HepG2 (cell line): ENCODE data around the gene TCERG1L. TPM values are rescaled to one million over a fixed set of nuclear protein-coding genes. Genes with fewer than 3 reads are reported as not detected.

Experiments
- ATAC-seq: fragments of 200-7000 bp; cut with Tn5 transposase; 3 replicates; pipeline ENCODE4 v1.9.1; 2020; ENCODE audit warnings: mild to moderate bottlenecking, moderate library complexity
- BruUV-seq: library from RNA; stranded (reverse); fragments of 400-500 nt; replicated peaks from 2 replicates; lab custom pipeline; 2021; lab: Mats Ljungman, UMichigan
- CTCF ChIA-PET: fragments of 300-600 bp; formaldehyde crosslinking; extraction: SDS; loops from one replicate; lab custom pipeline; 2021; ENCODE audit warnings: low total read pairs, inconsistent platforms, low intra/inter-chr PET ratio; lab: Yijun Ruan, JAX
- POLR2A ChIA-PET: fragments of 350-600 bp; sonication (Branson Sonifier 250); formaldehyde crosslinking; loops from one replicate; lab custom pipeline; 2020; ENCODE audit warnings: antibody characterized with exemption, inconsistent platforms; lab: Yijun Ruan, JAX
- DNase-seq: peaks from one replicate; pipeline ENCODE4 v3.0.0-alpha.2; 2015; ENCODE audit warnings: low spot score
- FAIRE-seq: peaks from 3 replicates; lab custom pipeline; 2011; peaks lifted over from hg19 to GRCh38; lab: Jason Lieb, UNC
- H2AFZ ChIP-seq: one replicate; pipeline ENCODE4 v1.6.1; 2011; ENCODE audit warnings: low read length, inconsistent platforms
- H3K27ac ChIP-seq: fragments of 300-600 bp; 3 replicates; pipeline ENCODE4 v1.8.0; 2011; ENCODE audit warnings: mixed run types, mild to moderate bottlenecking, mixed read lengths, low read length, inconsistent platforms; ENCODE audit not compliant: insufficient read depth; ENCODE audit errors: extremely low read length
- H3K27me3 ChIP-seq, 2 experiments: fragments of 200-600 bp in 1 of 2; 2 replicates in 1 of 2; 3 replicates in 1 of 2; pipeline versions ENCODE4 v1.6.0 to v1.8.0; 2011; ENCODE audit warnings: low read length in 2 of 2, mild to moderate bottlenecking in 2 of 2, moderate library complexity in 2 of 2, inconsistent platforms in 1 of 2; ENCODE audit not compliant: insufficient read depth in 2 of 2, control insufficient read depth in 1 of 2
- H3K36me3 ChIP-seq, 2 experiments: fragments of 200-600 bp in 1 of 2; replicated peaks in 1 of 2; 2 replicates in 1 of 2; 3 replicates in 1 of 2; pipeline versions ENCODE4 v1.5.1 to v1.8.0; 2011; ENCODE audit warnings: low read length in 2 of 2, inconsistent platforms in 1 of 2; ENCODE audit not compliant: insufficient read depth in 2 of 2, control insufficient read depth in 1 of 2
- H3K4me1 ChIP-seq: 2 replicates; pipeline ENCODE4 v1.5.1; 2012; ENCODE audit warnings: low read length, inconsistent platforms; ENCODE audit not compliant: insufficient read depth
- H3K4me2 ChIP-seq: 2 replicates; pipeline ENCODE4 v1.6.0; 2011; ENCODE audit warnings: low read depth, low read length, inconsistent platforms
- H3K4me3 ChIP-seq, 3 experiments: fragments of 200-600 bp in 1 of 3; sonication (generic), shearing (Covaris generic) in 1 of 3; replicated peaks in 1 of 3; 2 replicates each; pipeline ENCODE4 v1.5.1; 2011 to 2016; ENCODE audit warnings: low read length in 3 of 3, inconsistent platforms in 2 of 3, low read depth in 2 of 3, mild to moderate bottlenecking in 2 of 3, control low read depth in 1 of 3, mixed read lengths in 1 of 3; ENCODE audit not compliant: insufficient read depth in 1 of 3
- H3K79me2 ChIP-seq: one replicate; pipeline ENCODE4 v1.6.1; 2011; ENCODE audit warnings: low read length, inconsistent platforms; ENCODE audit not compliant: insufficient read depth
- H3K9ac ChIP-seq: 2 replicates; pipeline ENCODE4 v1.6.0; 2011; ENCODE audit warnings: mild to moderate bottlenecking, low read depth, low read length, inconsistent platforms; ENCODE audit not compliant: insufficient read depth
- H3K9me3 ChIP-seq: 2 replicates; pipeline ENCODE4 v1.5.1; 2012; ENCODE audit warnings: mild to moderate bottlenecking, low read length
- H4K20me1 ChIP-seq: 2 replicates; pipeline ENCODE4 v1.6.0; 2011; ENCODE audit warnings: inconsistent platforms, mild to moderate bottlenecking, low read length, moderate library complexity; ENCODE audit not compliant: insufficient read depth
- ETS1 ChIP-seq: sonication (generic); formaldehyde crosslinking; IDR thresholded peaks from 2 replicates; pipeline ENCODE4 v1.4.0; 2020; ENCODE audit warnings: missing genetic modification reagents
- RFX3 ChIP-seq: IDR thresholded peaks from 2 replicates; pipeline ENCODE4 v1.6.1; 2016; ENCODE audit warnings: missing biosample characterization, missing genetic modification reagents
- ZNF770 ChIP-seq: sonication (generic); formaldehyde crosslinking; IDR thresholded peaks from 2 replicates; pipeline ENCODE4 v1.5.0; 2020; ENCODE audit warnings: mild to moderate bottlenecking, missing genetic modification reagents
- WGBS: methylation state at CpG from one replicate; pipeline ENCODE4 v1.1.6; 2017; ENCODE audit warnings: low lambda C conversion rate; 5-methylcytosine and 5-hydroxymethylcytosine counted together
- in situ Hi-C: cut with HindIII; loops from 2 replicates; pipeline ENCODE4 v1.10.0; 2017; ENCODE audit warnings: low pct_unique_long_range_greater_than_20kb; ENCODE audit not compliant: extremely low pct_ligation_motif_present
- intact Hi-C: fragments of 100-400 bp; cut with micrococcal nuclease; formaldehyde crosslinking; loops from one replicate; pipeline ENCODE4 v1.10.0; 2022; ENCODE audit not compliant: unreplicated experiment
- polyA plus RNA-seq, 8 experiments: library from polyadenylated mRNA; depleted of rRNA in 3 of 8; stranded (reverse) in 7 of 8; unstranded in 1 of 8; fragments of >200 nt; fragmentation: Illumina TruSeq in 4 of 8; extraction: Trizol in 4 of 8; gene quantifications; 2 replicates each; pipeline versions ENCODE4 v1.2.1 to v1.2.3, GENCODE V29; 2011 to 2016; ENCODE audit warnings: low read depth in 4 of 8, missing spikeins in 1 of 8, mixed read lengths in 1 of 8; ENCODE audit not compliant: insufficient read depth in 1 of 8
- total RNA-seq, 5 experiments: library from RNA; depleted of rRNA; stranded (reverse); fragments of >200 nt; fragmentation: Illumina TruSeq; extraction: Trizol; gene quantifications; 2 replicates each; pipeline ENCODE4 v1.2.3, GENCODE V29; 2016; ENCODE audit warnings: low read depth in 1 of 5
- TF ChIP-seq, protein P1 (sequence below): sonication (generic); IDR thresholded peaks from 2 replicates; pipeline ENCODE4 v1.6.1; 2016; ENCODE audit warnings: low read depth, borderline replicate concordance
- TF ChIP-seq, protein P2 (sequence below): sonication (generic); formaldehyde crosslinking; IDR thresholded peaks from 2 replicates; pipeline ENCODE4 v1.5.1; 2020; ENCODE audit warnings: missing genetic modification reagents, mild to moderate bottlenecking, borderline replicate concordance

TCERG1L gene
- total and polyA plus RNA-seq, 2 of the 13 experiments (the other 11 are each of a cell fraction or from before 2014, with no cell fraction given): not detected

DNA sequence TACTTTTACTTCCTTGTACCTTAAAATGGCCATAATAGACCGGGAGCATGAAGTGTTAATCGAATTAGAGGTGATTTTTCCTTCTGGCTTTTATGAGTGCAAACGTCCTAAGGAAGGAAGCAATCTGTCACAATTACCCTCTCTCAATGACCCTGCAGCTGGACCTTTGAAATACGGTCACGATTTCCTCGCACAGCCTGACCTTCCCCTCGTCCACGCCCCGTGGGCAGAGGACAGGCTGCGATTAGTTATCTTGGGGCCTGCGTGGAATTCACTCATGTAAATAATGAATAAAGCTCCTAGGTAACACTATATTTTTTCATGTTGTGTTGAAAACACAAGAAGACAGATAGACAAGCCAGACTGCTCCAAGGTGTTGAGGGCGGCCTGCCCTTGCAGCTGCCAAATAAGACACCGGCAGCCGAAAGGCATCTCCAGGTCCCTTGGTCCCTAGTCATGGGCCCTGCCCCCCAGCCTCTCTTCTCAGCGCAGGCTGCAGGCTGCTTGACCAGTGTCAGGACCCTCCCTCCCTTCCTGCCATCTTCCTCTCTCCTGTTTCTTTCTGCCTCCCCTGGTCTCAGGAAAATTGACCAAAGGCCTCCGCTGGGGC lies 199.9 kb downstream of the TCERG1L start:
- BruUV-seq: no TSS peak
- H4K20me1 ChIP-seq: no peaks in the 10 kb centered on the region
- ATAC-seq: no peak
- intact Hi-C loops (no loop called here), in situ Hi-C loops (no loop called here)
- H3K4me2 ChIP-seq: no peak overlapping the region
- no peak overlapping the region for H3K27ac ChIP-seq
- H3K4me3 ChIP-seq: no peak overlapping the region
- peaks cover 2 to 60% of the 10 kb centered on the region in 2 experiments for H3K27me3 ChIP-seq
- no peaks in the 10 kb centered on the region for H3K79me2 ChIP-seq
- no peak for TF ChIP-seq ETS1 (CRISPR knock-in tag)
- TF ChIP-seq ZNF770: no peak
- TF ChIP-seq, protein P1, sequence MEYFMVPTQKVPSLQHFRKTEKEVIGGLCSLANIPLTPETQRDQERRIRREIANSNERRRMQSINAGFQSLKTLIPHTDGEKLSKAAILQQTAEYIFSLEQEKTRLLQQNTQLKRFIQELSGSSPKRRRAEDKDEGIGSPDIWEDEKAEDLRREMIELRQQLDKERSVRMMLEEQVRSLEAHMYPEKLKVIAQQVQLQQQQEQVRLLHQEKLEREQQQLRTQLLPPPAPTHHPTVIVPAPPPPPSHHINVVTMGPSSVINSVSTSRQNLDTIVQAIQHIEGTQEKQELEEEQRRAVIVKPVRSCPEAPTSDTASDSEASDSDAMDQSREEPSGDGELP: no peak
- TF ChIP-seq, protein P2, sequence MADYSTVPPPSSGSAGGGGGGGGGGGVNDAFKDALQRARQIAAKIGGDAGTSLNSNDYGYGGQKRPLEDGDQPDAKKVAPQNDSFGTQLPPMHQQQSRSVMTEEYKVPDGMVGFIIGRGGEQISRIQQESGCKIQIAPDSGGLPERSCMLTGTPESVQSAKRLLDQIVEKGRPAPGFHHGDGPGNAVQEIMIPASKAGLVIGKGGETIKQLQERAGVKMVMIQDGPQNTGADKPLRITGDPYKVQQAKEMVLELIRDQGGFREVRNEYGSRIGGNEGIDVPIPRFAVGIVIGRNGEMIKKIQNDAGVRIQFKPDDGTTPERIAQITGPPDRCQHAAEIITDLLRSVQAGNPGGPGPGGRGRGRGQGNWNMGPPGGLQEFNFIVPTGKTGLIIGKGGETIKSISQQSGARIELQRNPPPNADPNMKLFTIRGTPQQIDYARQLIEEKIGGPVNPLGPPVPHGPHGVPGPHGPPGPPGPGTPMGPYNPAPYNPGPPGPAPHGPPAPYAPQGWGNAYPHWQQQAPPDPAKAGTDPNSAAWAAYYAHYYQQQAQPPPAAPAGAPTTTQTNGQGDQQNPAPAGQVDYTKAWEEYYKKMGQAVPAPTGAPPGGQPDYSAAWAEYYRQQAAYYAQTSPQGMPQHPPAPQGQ (CRISPR knock-in tag): no peak
- TF ChIP-seq RFX3 (CRISPR knock-in tag): no peak
- CTCF ChIA-PET: no interaction called here
- no peaks in the 10 kb centered on the region; the same call in 1 of the 2 replicates for H3K9me3 ChIP-seq
- 26% methylated on average over 16 of the region's 16 CpGs for WGBS
- DNase-seq: no peak
- H2AFZ ChIP-seq: no peak overlapping the region
- H3K9ac ChIP-seq: no peak overlapping the region
- H3K4me1 ChIP-seq: no peaks in the 10 kb centered on the region
- POLR2A ChIA-PET: no interaction called here
- no peak for FAIRE-seq
- H3K36me3 ChIP-seq: no peaks in the 10 kb centered on the region
